Tibial nerve (tissue), 4 donors: ENCODE data around the gene CDH18.

ENCODE experiments used
- EP300 ChIP-seq, 2 donors: sonication (generic); formaldehyde crosslinking; IDR thresholded peaks; one replicate each; pipeline ENCODE4 v1.6.1; 2017; ENCODE audit warnings: antibody characterized with exemption in 2 of 2, mild to moderate bottlenecking in 1 of 2
- POLR2A ChIP-seq, 2 donors: fragments of 450-650 bp; IDR thresholded peaks; one replicate each; pipeline ENCODE4 v1.6.1; 2017; ENCODE audit warnings: antibody characterized with exemption in 2 of 2, mild to moderate bottlenecking in 2 of 2, moderate library complexity in 2 of 2
- TF ChIP-seq, protein P1 (sequence below), 5 experiments: fragments of 200-600 bp in 3 of 5; fragments of 450-650 bp in 2 of 5; sonication (generic) in 3 of 5; IDR thresholded peaks; one replicate each; pipeline ENCODE4 v1.5.1; 2016 to 2019; ENCODE audit warnings: antibody characterized with exemption in 5 of 5, mild to moderate bottlenecking in 3 of 5, moderate library complexity in 2 of 5

DNA sequence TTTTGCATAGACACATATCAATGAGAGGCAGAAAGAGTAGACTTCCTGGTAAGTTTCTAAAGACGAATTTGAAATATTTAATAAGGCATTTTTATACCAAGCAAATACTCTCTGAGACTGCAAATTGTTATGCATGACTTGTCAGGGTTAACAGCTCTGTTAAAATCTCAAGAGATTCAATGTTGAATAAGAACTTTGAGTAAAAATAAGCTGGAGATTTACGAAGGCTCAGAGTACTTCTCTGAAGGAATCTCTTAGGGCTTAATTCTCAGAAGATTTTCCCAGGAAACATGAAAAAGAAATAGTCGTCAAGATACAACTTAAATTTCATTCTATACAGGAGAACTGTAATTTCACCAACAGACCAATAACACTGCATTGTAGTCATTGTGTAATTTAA lies 259.4 kb downstream of the CDH18 start:
- TF ChIP-seq EP300 (IDR thresholded peaks at IDR 0.05) (no peak), POLR2A (IDR thresholded peaks at IDR 0.05) (no peak)
- TF ChIP-seq, protein P1, sequence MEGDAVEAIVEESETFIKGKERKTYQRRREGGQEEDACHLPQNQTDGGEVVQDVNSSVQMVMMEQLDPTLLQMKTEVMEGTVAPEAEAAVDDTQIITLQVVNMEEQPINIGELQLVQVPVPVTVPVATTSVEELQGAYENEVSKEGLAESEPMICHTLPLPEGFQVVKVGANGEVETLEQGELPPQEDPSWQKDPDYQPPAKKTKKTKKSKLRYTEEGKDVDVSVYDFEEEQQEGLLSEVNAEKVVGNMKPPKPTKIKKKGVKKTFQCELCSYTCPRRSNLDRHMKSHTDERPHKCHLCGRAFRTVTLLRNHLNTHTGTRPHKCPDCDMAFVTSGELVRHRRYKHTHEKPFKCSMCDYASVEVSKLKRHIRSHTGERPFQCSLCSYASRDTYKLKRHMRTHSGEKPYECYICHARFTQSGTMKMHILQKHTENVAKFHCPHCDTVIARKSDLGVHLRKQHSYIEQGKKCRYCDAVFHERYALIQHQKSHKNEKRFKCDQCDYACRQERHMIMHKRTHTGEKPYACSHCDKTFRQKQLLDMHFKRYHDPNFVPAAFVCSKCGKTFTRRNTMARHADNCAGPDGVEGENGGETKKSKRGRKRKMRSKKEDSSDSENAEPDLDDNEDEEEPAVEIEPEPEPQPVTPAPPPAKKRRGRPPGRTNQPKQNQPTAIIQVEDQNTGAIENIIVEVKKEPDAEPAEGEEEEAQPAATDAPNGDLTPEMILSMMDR (IDR thresholded peaks at IDR 0.05) = no peak
